Astrocyte of the spinal cord (primary cell): Measurements from ENCODE around the gene CRIM1.
A peak's percentile ranks its signal among the peaks of the same experiment; 100 is the strongest.

Experiments used
- DNase-seq: peaks from one replicate; pipeline ENCODE4 v3.0.0; 2011; ENCODE audit warnings: low read depth, low spot score
- H3K4me3 ChIP-seq: 2 replicates; pipeline ENCODE4 v1.5.1; 2011; ENCODE audit warnings: low read depth, mild to moderate bottlenecking, low read length, moderate library complexity
- CTCF ChIP-seq: IDR thresholded peaks from 2 replicates; pipeline ENCODE4 v1.5.1; 2012; ENCODE audit warnings: low read depth, mild to moderate bottlenecking, low read length, inconsistent platforms
- in situ Hi-C: cut with HindIII; loops from 2 replicates; pipeline ENCODE4 v1.10.0; 2017; ENCODE audit warnings: low sequenced_read_pairs

The CRIM1 gene

GRCh38 chr2:36371070-36371874 is 15.7 kb downstream of the CRIM1 start:
- DNase-seq = peak; percentile 43
- in situ Hi-C loops = no loop called here
- TF ChIP-seq CTCF = no peak
- H3K4me3 ChIP-seq = no peak overlapping the region

GRCh38 chr2:36371928-36372391 is 16.4 kb downstream of the CRIM1 start:
- H3K4me3 ChIP-seq = no peak overlapping the region
- peak; percentile 78 for DNase-seq
- TF ChIP-seq CTCF = no peak
- in situ Hi-C loops = no loop called here

- no peak for TF ChIP-seq CTCF
- in situ Hi-C loops = no loop called here
- no peak overlapping the region for H3K4me3 ChIP-seq
- peak; percentile 65 for DNase-seq
Measured at GRCh38 chr2:36373149-36373926, 17.8 kb downstream of the CRIM1 start.

- H3K4me3 ChIP-seq = no peak overlapping the region
- no peak for DNase-seq
- no peak for TF ChIP-seq CTCF
- in situ Hi-C loops = no loop called here
Measured at GRCh38 chr2:36374585-36374984, 19.0 kb downstream of the CRIM1 start.

- in situ Hi-C loops = no loop called here
- peak; percentile 66 for DNase-seq
- H3K4me3 ChIP-seq = no peak overlapping the region
- TF ChIP-seq CTCF = no peak
Measured at GRCh38 chr2:36376319-36376765, 20.8 kb downstream of the CRIM1 start.

GRCh38 chr2:36376992-36377738 is 21.6 kb downstream of the CRIM1 start:
- H3K4me3 ChIP-seq = no peak overlapping the region
- peak; percentile 2 for TF ChIP-seq CTCF
- no peak for DNase-seq
- in situ Hi-C loops = no loop called here
